Right ventricle myocardium superior (tissue), 1 donor: ENCODE measurements around the gene SMAD1. TPM values are rescaled to one million over a fixed set of nuclear protein-coding genes. Genes with fewer than 3 reads are reported as not detected.
"Not testable (repeated sequence)": the region's sequence is repeated elsewhere in the genome, so short reads cannot be mapped to it uniquely, and the experiment has no call there.

Source experiments
- ATAC-seq: fragments of 200-7000 bp; cut with Tn5 transposase; one replicate; pipeline ENCODE4 v1.9.1; 2020; ENCODE audit warnings: mild to moderate bottlenecking; ENCODE audit not compliant: poor library complexity
- DNase-seq: peaks from one replicate; pipeline ENCODE4 v3.0.0-alpha.2; 2020
- intact Hi-C: fragments of 100-400 bp; cut with DNase I; formaldehyde crosslinking; loops from one replicate; pipeline ENCODE4 v1.11.2; 2022
- total RNA-seq: library from RNA; stranded (reverse); fragmentation: NEBNext Ultra II Directional; extraction: Animal tissue kit (Norgen Biotek cat#: 25700); gene quantifications from one replicate; pipeline ENCODE4 v1.2.1, GENCODE V29; 2021
- donor health status: DM: no; HTN: yes; CAD: no; lungs with severe emphysema.

SMAD1 gene
- total RNA-seq, 1 donor from 2014 or later: 8.9 TPM

GRCh38 chr4:145587088-145587754 lies 105.6 kb downstream of the SMAD1 start:
- intact Hi-C loops: no loop called here
- ATAC-seq (no peak), DNase-seq (no peak)

- DNase-seq, ATAC-seq, intact Hi-C loops: not testable (repeated sequence)
These were observed 107.7 kb downstream of the SMAD1 start for GRCh38 chr4:145589381-145589780.

GRCh38 chr4:145589916-145590702 lies 108.5 kb downstream of the SMAD1 start:
- no peak for DNase-seq
- no peak for ATAC-seq
- intact Hi-C loops: no loop called here

GRCh38 chr4:145602129-145602760 lies 120.6 kb downstream of the SMAD1 start:
- intact Hi-C loops: loop anchor here (10.0 kb wide), 1 partner anchor 447 kb away; no protein-coding TSS in a partner anchor
- no peak for DNase-seq
- no peak for ATAC-seq

- no peak for DNase-seq
These were observed 124.3 kb downstream of the SMAD1 start for GRCh38 chr4:145605941-145606340.

More at GRCh38 chr4:145605941-145606340, 124.3 kb downstream of the SMAD1 start:
- intact Hi-C loops: loop anchor here (10.0 kb wide), 1 partner anchor 451 kb away; no protein-coding TSS in a partner anchor
- no peak for ATAC-seq

Other genes starting within 250 kb of the SMAD1 start
- gene MMAA, start 137.5 kb downstream of the SMAD1 start, total RNA-seq: 8.6 TPM
- not detected for gene C4orf51, start 198.3 kb downstream of the SMAD1 start, total RNA-seq